ENCODE results near the gene OXNAD1.

The OXNAD1 gene

GRCh38 chr3:16279010-16279801 lies 14.2 kb downstream of the OXNAD1 start:
- DNase-seq, result no peak

- DNase-seq, result no peak
These were observed 15.7 kb downstream of the OXNAD1 start for GRCh38 chr3:16280671-16281070.

GRCh38 chr3:16284633-16285032 lies 19.6 kb downstream of the OXNAD1 start:
- no peak for DNase-seq

GRCh38 chr3:16286161-16286560 lies 21.1 kb downstream of the OXNAD1 start:
- no peak for DNase-seq

GRCh38 chr3:16286751-16287543 lies 21.9 kb downstream of the OXNAD1 start:
- no peak for DNase-seq

GRCh38 chr3:16288664-16289063 lies 23.7 kb downstream of the OXNAD1 start:
- DNase-seq, result no peak

GRCh38 chr3:16289144-16289889 lies 24.3 kb downstream of the OXNAD1 start:
- DNase-seq, result no peak

GRCh38 chr3:16290007-16290826 lies 25.2 kb downstream of the OXNAD1 start:
- no peak for DNase-seq

- no peak for DNase-seq
These were observed 25.8 kb downstream of the OXNAD1 start for GRCh38 chr3:16290827-16291196.

GRCh38 chr3:16294844-16295243 lies 29.8 kb downstream of the OXNAD1 start:
- DNase-seq, result no peak

- DNase-seq, result no peak
These were observed 30.4 kb downstream of the OXNAD1 start for GRCh38 chr3:16295298-16295890.

GRCh38 chr3:16297997-16298885 lies 33.2 kb downstream of the OXNAD1 start:
- no peak for DNase-seq

GRCh38 chr3:16298891-16299290 lies 33.9 kb downstream of the OXNAD1 start:
- no peak for DNase-seq

- no peak for DNase-seq
These were observed 34.7 kb downstream of the OXNAD1 start for GRCh38 chr3:16299746-16300145.

GRCh38 chr3:16300307-16300706 lies 35.3 kb downstream of the OXNAD1 start:
- DNase-seq, result no peak

- no peak for DNase-seq
These were observed 35.9 kb downstream of the OXNAD1 start for GRCh38 chr3:16300881-16301359.

- no peak for DNase-seq
These were observed 36.5 kb downstream of the OXNAD1 start for GRCh38 chr3:16301507-16301906.

- no peak for DNase-seq
These were observed 37.1 kb downstream of the OXNAD1 start for GRCh38 chr3:16302082-16302631.

- no peak for DNase-seq
These were observed 38.1 kb downstream of the OXNAD1 start for GRCh38 chr3:16303037-16303575.

All from NCI-H446 treated with DMSO at 0.1 percent for 48 hours (cell line).